Measurements from ENCODE around the gene MAPK8IP2.

Gene MAPK8IP2

GRCh38 chr22:50569896-50570535 lies 30.6 kb upstream of the MAPK8IP2 start:
- DNase-seq (ENCODE audit: low read depth): no peak
- TF ChIP-seq CTCF (conservative IDR thresholded peaks at IDR 0.05; ENCODE audit: control insufficient read depth, insufficient read depth, low read depth, low read length): no peak
- H3K4me3 ChIP-seq (ENCODE audit: control insufficient read depth, low read depth, low read length): no peak overlapping the region

GRCh38 chr22:50570861-50571260 lies 29.7 kb upstream of the MAPK8IP2 start:
- DNase-seq (ENCODE audit: low read depth): no peak
- H3K4me3 ChIP-seq (ENCODE audit: control insufficient read depth, low read depth, low read length): no peak overlapping the region
- TF ChIP-seq CTCF (conservative IDR thresholded peaks at IDR 0.05; ENCODE audit: control insufficient read depth, insufficient read depth, low read depth, low read length): no peak

GRCh38 chr22:50571264-50572175 lies 29.1 kb upstream of the MAPK8IP2 start:
- no peak for TF ChIP-seq CTCF (conservative IDR thresholded peaks at IDR 0.05; ENCODE audit: control insufficient read depth, insufficient read depth, low read depth, low read length)
- DNase-seq (ENCODE audit: low read depth): no peak
- no peak overlapping the region for H3K4me3 ChIP-seq (ENCODE audit: control insufficient read depth, low read depth, low read length)

GRCh38 chr22:50572965-50573364 lies 27.6 kb upstream of the MAPK8IP2 start:
- TF ChIP-seq CTCF (conservative IDR thresholded peaks at IDR 0.05; ENCODE audit: control insufficient read depth, insufficient read depth, low read depth, low read length): no peak
- no peak overlapping the region for H3K4me3 ChIP-seq (ENCODE audit: control insufficient read depth, low read depth, low read length)
- DNase-seq (ENCODE audit: low read depth): no peak

- no peak overlapping the region for H3K4me3 ChIP-seq (ENCODE audit: control insufficient read depth, low read depth, low read length)
- no peak for TF ChIP-seq CTCF (conservative IDR thresholded peaks at IDR 0.05; ENCODE audit: control insufficient read depth, insufficient read depth, low read depth, low read length)
- DNase-seq (ENCODE audit: low read depth): no peak
Measured at GRCh38 chr22:50573491-50574382, 26.9 kb upstream of the MAPK8IP2 start.

GRCh38 chr22:50574383-50574755 lies 26.2 kb upstream of the MAPK8IP2 start:
- no peak for TF ChIP-seq CTCF (conservative IDR thresholded peaks at IDR 0.05; ENCODE audit: control insufficient read depth, insufficient read depth, low read depth, low read length)
- H3K4me3 ChIP-seq (ENCODE audit: control insufficient read depth, low read depth, low read length): no peak overlapping the region

More at GRCh38 chr22:50574383-50574755, 26.2 kb upstream of the MAPK8IP2 start:
- DNase-seq (ENCODE audit: low read depth): no peak

All from fibroblast of mammary gland (primary cell).